K562 (cell line): ENCODE results near the gene C17orf114.

Source experiments
- ARHGAP35 ChIP-seq: fragments of 450-650 bp; IDR thresholded peaks from 2 replicates; pipeline ENCODE4 v1.6.1; 2018; ENCODE audit not compliant: partially characterized antibody
- CREM ChIP-seq: IDR thresholded peaks from 2 replicates; pipeline ENCODE4 v1.6.1; 2014; ENCODE audit warnings: antibody characterized with exemption, low read depth
- CSDE1 ChIP-seq, 2 experiments: fragments of 450-650 bp; IDR thresholded peaks; 2 replicates each; pipeline ENCODE4 v1.6.1; 2016; ENCODE audit warnings: mild to moderate bottlenecking in 1 of 2
- ETV5 ChIP-seq: sonication (generic); formaldehyde crosslinking; IDR thresholded peaks from 2 replicates; pipeline ENCODE4 v1.4.0; 2020; ENCODE audit warnings: low read depth, mild to moderate bottlenecking, missing genetic modification reagents
- GTF2E2 ChIP-seq: fragments of 200-800 bp; sonication (Bioruptor generic); IDR thresholded peaks from 2 replicates; pipeline ENCODE4 v1.6.1; 2016; ENCODE audit warnings: missing genetic modification characterization, missing compliant biosample characterization
- HIVEP1 ChIP-seq: fragments of 250-450 bp; sonication (Bioruptor Pico); IDR thresholded peaks from 2 replicates; pipeline ENCODE4 v1.4.0; 2020; ENCODE audit warnings: mild to moderate bottlenecking
- HOXB6 ChIP-seq: fragments of 250-450 bp; sonication (Bioruptor Pico); IDR thresholded peaks from 2 replicates; pipeline ENCODE4 v1.5.1; 2022; ENCODE audit warnings: mild to moderate bottlenecking, borderline replicate concordance
- JUN ChIP-seq, 2 experiments: sonication (generic) in 1 of 2; formaldehyde crosslinking in 1 of 2; IDR thresholded peaks; 2 replicates each; pipeline versions ENCODE4 v1.6.1 to v1.8.0; 2012 to 2022; ENCODE audit warnings: borderline replicate concordance in 2 of 2, mild to moderate bottlenecking in 2 of 2, improper control_type of control experiment in 1 of 2, low read depth in 1 of 2, low read length in 1 of 2, missing genetic modification reagents in 1 of 2
- KDM1A ChIP-seq, 2 experiments: fragments of 450-650 bp; IDR thresholded peaks; 2 replicates each; pipeline ENCODE4 v1.6.1; 2016; ENCODE audit warnings: mild to moderate bottlenecking in 2 of 2
- LCOR ChIP-seq: sonication (generic); formaldehyde crosslinking; IDR thresholded peaks from 2 replicates; pipeline ENCODE4 v1.8.0; 2022; ENCODE audit warnings: mild to moderate bottlenecking, missing genetic modification reagents
- MAZ ChIP-seq, 2 experiments: fragments of 450-650 bp in 1 of 2; sonication (generic) in 1 of 2; formaldehyde crosslinking; IDR thresholded peaks in 1 of 2; conservative IDR thresholded peaks in 1 of 2; 2 replicates each; pipeline versions ENCODE4 v1.4.0 to v1.5.0; 2020; ENCODE audit warnings: mild to moderate bottlenecking in 1 of 2, missing genetic modification reagents in 1 of 2
- MTA1 ChIP-seq: fragments of 450-650 bp; IDR thresholded peaks from 2 replicates; pipeline ENCODE4 v1.6.1; 2017; ENCODE audit warnings: borderline replicate concordance
- NR3C1 ChIP-seq: sonication (generic); formaldehyde crosslinking; IDR thresholded peaks from 2 replicates; pipeline ENCODE4 v1.8.1; 2022; ENCODE audit warnings: missing genetic modification reagents
- SMAD4 ChIP-seq: fragments of 250-450 bp; sonication (Bioruptor Pico); conservative IDR thresholded peaks from 2 replicates; pipeline ENCODE4 v1.8.0; 2021; ENCODE audit warnings: inconsistent platforms, mild to moderate bottlenecking, moderate library complexity
- SP1 ChIP-seq: sonication (generic); formaldehyde crosslinking; IDR thresholded peaks from 2 replicates; pipeline ENCODE4 v1.8.1; 2022; ENCODE audit warnings: mild to moderate bottlenecking, missing genetic modification reagents
- ZBTB33 ChIP-seq: sonication (generic); formaldehyde crosslinking; IDR thresholded peaks from 2 replicates; pipeline ENCODE4 v1.8.1; 2023; ENCODE audit warnings: mild to moderate bottlenecking, missing genetic modification reagents
- ZBTB5 ChIP-seq: fragments of 450-650 bp; IDR thresholded peaks from 2 replicates; pipeline ENCODE4 v1.6.1; 2017; ENCODE audit warnings: antibody characterized with exemption
- ZMIZ1 ChIP-seq, 2 experiments: fragments of 150-350 bp in 1 of 2; IDR thresholded peaks; 2 replicates each; pipeline ENCODE4 v1.6.1; 2012 to 2016; ENCODE audit warnings: low read depth in 2 of 2, low read length in 2 of 2, mild to moderate bottlenecking in 1 of 2, moderate library complexity in 1 of 2
- ZNF583 ChIP-seq: fragments of 250-450 bp; sonication (Bioruptor Pico); IDR thresholded peaks from 2 replicates; pipeline ENCODE4 v1.4.0; 2020
- ZNF584 ChIP-seq: fragments of 200-800 bp; sonication (Bioruptor generic); IDR thresholded peaks from 2 replicates; pipeline ENCODE4 v1.6.1; 2016; ENCODE audit warnings: low read depth, mild to moderate bottlenecking, missing genetic modification characterization, missing compliant biosample characterization
- TF ChIP-seq, protein P1 (sequence below), 2 experiments: fragments of 200-800 bp in 1 of 2; sonication (Bioruptor generic) in 1 of 2; sonication (generic) in 1 of 2; formaldehyde crosslinking in 1 of 2; IDR thresholded peaks in 1 of 2; conservative IDR thresholded peaks in 1 of 2; 2 replicates each; pipeline versions ENCODE4 v1.5.0 to v1.6.1; 2016 to 2020; ENCODE audit warnings: missing compliant biosample characterization in 1 of 2, missing genetic modification characterization in 1 of 2, missing genetic modification reagents in 1 of 2

The C17orf114 gene

GRCh38 chr17:4782652-4783051, 19.5 kb downstream of the C17orf114 start (continued):
- TF ChIP-seq ZNF584 (CRISPR knock-in tag) (no peak), HIVEP1 (CRISPR knock-in tag) (no peak), NR3C1 (CRISPR knock-in tag) (no peak), JUN (IDR thresholded peaks at IDR 0.05; ENCODE audit: borderline replicate concordance, low read depth, low read length) (no peak), JUN (CRISPR knock-in tag; IDR thresholded peaks at IDR 0.05; ENCODE audit: borderline replicate concordance) (no peak), ETV5 (CRISPR knock-in tag) (no peak), CSDE1 (IDR thresholded peaks at IDR 0.05) (no peak), CREM (0 out of 2 replicates have a peak, but pooled peaks have one; percentile 22), ARHGAP35 (no peak), SMAD4 (CRISPR knock-in tag) (no peak), ZMIZ1 (IDR thresholded peaks at IDR 0.05; ENCODE audit: low read depth in 2 of 2, low read length in 2 of 2) (no peak), MAZ (CRISPR knock-in tag; conservative IDR thresholded peaks at IDR 0.05 in 1 of 2, IDR thresholded peaks at IDR 0.05 in 1 of 2) (peak in 1 of 2 experiments; percentile 70; a peak in 2 of 4 replicates), SP1 (CRISPR knock-in tag) (no peak), HOXB6 (CRISPR knock-in tag) (no peak), ZNF583 (CRISPR knock-in tag) (no peak), ZBTB5 (no peak), ZBTB33 (CRISPR knock-in tag) (no peak), LCOR (CRISPR knock-in tag) (no peak), MTA1 (no peak), GTF2E2 (tag) (no peak), KDM1A (IDR thresholded peaks at IDR 0.05) (no peak)
- TF ChIP-seq, protein P1, sequence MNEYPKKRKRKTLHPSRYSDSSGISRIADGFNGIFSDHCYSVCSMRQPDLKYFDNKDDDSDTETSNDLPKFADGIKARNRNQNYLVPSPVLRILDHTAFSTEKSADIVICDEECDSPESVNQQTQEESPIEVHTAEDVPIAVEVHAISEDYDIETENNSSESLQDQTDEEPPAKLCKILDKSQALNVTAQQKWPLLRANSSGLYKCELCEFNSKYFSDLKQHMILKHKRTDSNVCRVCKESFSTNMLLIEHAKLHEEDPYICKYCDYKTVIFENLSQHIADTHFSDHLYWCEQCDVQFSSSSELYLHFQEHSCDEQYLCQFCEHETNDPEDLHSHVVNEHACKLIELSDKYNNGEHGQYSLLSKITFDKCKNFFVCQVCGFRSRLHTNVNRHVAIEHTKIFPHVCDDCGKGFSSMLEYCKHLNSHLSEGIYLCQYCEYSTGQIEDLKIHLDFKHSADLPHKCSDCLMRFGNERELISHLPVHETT (CRISPR knock-in tag; conservative IDR thresholded peaks at IDR 0.05 in 1 of 2, IDR thresholded peaks at IDR 0.05 in 1 of 2) = no peak
